ENCODE measurements around the gene BEGAIN.

BEGAIN gene

DNA sequence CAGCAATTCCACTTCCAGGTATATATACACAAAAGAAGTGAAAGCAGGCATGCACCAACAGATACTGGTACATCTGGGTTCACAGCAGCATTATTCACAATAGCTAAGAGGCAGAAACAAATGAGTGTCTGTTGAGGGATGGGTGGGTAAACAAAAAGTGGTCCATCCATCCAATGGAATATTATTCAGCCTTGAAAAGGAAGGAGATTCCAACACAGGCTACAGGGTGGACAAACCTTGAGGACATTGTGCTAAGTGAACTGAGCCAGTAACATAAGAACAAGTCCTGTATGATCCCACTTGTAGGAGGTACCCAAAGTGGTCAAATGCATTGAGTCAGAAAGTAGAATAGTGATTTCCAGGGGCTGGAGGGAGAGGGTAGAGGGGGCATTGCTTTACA lies 27.6 kb upstream of the BEGAIN start:
- no peak for DNase-seq

DNA sequence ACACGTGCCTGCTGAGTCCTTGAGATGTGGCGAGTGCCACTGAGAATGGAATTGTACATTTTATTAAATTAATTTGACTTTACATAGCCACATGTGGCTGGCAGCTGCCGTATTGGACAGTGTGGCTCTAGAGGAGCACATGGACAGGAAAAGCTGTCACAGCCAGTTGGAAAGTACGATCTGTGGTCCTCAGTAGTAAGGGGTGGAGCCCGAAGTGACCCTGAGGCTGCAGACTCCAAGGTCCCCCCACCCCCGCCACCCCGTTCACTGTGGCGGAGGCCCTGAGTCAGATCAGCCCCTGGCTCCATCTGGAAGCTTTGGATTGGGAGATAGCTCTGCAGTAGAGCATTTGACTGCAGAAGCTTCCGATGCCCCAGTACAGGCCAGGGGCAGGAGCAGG lies 25.8 kb upstream of the BEGAIN start:
- DNase-seq: no peak

DNA sequence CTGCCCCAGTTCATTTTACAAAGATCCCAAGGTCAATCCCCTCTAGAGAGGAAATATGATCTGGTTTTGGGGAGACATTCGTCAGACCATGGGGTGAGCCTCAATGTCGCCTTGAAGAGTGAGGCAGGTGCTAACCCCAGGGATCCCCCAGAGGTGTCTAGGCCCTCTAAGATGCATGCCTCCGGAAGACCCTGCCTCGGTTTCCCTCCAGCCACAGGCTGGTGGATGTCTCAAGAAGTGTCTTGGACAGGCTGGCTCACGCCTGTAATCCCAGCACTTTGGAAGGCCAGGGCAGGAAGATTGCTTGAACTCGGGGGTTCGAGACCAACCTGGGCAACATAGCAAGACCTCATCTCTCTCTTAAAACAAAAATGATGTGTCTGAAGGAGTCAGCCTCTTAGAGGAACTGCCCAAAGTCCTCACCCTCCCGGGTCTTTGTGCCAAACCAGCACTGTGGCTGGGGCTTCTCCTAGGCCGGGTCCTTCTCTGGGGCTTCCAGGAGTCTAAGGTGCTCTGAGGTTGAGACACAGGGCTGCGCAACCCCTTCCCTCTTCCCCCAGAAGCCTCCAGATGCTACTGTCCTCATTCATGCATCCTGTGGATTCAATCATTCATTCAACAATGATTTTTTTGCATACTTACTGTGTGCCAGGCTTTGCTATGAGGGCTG lies 24.7 kb upstream of the BEGAIN start:
- no peak for DNase-seq

DNA sequence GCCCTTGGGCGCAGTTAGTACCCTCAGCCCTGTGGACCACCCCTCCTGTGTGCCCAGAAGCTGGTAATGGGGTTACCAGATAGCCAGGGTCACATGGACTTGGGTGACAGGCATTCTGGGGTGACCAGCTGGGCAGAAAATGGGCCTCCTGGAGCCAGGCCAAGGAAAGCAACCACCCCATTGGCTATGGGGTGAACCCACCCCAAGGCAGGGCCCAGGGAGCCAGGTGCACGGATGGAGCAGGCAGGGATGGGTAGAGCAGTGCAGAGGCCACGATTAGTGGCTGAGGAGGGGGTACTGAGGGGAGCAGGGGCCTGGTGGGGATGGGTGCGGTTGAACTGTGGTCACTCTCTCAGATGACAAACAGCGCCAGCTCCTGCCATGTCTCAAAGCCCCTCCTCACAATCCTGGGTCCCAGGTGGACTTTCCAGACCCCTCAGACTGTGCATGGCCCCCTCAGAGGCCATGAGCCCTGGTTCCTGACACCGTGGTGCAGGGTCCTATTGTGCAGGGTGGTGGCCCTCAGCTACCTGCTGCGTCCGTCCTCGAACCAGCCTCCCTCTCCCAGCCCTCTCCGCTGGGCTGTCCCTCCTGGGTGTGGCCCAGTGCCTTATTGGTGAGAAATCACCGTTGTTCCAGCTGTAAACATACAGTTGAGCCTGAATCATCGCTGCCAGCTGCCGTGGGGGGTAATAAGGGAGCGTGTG lies 23.4 kb upstream of the BEGAIN start:
- no peak for DNase-seq

DNA sequence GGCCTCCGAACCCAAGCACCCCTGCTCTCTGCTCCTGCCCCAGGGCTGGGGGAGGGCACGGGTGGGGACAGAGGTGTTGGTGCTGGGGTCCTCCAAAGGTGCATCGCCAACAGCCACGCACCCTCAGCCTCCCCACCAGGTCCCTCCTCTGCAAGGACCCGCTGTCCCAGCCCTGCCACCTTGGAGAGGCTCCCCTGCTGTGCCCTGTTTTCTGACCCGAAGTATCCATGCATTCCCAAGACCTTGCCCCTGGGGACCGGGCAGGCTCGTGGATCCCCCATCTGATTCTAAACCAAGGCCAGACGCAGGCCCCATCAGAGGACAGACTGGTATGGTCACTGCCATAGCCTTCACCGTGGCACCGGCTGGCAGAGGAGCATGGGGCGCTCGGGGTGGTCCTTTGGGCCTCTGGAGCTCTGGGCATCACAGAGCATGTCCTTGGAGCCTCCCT lies 22.7 kb upstream of the BEGAIN start:
- DNase-seq: no peak

DNA sequence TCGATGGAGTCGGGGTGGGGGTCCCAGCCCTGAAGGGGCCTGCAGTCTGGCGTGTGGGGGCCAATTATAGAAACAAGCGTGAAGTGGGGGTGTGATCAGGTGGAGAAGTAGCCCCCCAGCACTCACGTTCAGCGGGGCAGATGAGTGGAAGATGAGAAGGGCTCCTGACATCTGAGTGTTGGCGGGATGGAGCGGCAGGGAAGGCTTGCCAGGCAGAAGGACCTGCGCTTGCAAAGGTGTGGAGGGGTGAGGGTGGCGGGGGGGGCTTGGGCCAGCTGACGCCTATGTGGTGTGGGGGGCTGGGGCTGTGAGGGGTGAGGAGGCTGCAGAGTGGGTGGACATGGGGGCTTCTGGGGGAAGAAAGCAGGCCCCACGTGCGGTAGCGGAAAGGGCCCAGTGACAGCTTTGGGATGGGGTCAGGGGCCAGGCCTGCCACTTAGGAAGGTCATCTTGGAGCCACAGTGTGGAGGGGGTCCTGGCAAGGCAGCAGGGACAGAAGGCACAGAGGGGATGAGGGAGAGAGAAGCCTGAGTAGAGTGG lies 22.2 kb upstream of the BEGAIN start:
- no peak for DNase-seq

DNA sequence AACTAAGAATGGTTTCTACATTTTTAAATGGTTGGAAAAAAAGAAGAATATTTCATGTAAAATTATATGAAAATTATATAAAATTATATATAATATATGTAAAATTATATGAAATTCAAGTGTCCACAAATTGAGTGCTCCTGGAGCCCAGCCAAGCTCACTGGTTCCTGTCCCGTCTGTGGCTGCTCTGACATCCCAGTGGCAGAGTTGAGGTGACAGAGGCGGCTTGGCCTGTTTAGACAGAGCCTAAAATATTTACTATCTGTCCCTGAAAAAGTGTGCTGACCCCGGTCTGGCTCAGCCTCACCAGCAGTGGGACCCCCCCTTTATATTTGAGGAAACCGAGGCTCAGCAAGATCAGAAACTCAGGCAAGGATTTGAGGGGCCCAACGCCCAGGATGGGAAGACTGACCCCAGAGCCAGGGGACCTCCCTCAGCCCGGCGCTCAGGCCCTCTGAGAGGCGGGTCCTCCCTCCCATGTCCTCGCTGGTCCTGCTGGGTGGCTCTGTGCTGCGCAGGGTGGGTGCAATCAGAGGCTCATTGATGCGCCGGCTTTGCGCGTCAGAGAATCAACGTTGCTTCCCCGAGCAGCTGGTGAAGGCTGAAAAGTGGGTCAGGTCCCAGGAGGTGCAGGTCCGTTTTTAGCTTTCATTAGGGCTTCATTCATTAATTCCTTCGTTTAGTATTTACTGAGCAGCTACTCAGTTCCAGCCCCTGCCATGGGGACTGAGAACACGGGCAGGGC lies 21.5 kb upstream of the BEGAIN start:
- no peak for DNase-seq

DNA sequence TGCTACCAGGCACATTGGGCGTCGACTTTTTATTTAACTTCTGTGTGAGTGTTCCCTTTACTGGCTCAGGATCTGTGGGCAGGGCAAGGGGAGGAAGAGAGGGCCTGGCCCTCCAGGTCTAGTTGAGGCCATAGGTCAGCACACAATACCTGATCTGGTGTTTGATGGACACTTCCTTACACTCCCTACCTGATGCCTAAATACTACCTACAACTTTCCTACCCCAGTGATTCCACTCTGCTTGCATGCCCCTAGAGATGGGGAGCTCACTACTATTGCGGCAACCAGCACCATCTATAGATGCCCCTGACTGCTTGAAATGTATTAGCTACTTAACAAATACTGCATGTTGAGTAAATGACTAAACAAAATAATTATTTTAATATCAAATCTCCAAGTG lies 20.8 kb upstream of the BEGAIN start:
- DNase-seq: no peak

DNA sequence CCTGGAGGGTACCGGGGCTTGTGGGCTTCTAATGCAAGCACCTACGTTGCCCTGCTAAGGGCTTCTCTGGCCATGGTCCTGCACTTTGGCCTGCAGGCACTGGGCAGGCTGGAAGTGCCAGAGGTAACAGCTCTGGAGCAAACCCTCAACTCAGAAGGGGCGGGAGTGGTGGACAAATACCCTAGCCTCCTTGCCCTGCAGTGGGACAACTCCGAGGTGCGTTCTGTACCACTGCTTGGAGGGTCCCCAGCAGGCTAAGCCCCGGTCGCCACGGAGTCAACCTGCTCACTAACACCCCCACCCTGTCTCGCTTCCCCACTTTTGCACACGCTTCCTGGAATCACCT lies 20.4 kb upstream of the BEGAIN start:
- no peak for DNase-seq

DNA sequence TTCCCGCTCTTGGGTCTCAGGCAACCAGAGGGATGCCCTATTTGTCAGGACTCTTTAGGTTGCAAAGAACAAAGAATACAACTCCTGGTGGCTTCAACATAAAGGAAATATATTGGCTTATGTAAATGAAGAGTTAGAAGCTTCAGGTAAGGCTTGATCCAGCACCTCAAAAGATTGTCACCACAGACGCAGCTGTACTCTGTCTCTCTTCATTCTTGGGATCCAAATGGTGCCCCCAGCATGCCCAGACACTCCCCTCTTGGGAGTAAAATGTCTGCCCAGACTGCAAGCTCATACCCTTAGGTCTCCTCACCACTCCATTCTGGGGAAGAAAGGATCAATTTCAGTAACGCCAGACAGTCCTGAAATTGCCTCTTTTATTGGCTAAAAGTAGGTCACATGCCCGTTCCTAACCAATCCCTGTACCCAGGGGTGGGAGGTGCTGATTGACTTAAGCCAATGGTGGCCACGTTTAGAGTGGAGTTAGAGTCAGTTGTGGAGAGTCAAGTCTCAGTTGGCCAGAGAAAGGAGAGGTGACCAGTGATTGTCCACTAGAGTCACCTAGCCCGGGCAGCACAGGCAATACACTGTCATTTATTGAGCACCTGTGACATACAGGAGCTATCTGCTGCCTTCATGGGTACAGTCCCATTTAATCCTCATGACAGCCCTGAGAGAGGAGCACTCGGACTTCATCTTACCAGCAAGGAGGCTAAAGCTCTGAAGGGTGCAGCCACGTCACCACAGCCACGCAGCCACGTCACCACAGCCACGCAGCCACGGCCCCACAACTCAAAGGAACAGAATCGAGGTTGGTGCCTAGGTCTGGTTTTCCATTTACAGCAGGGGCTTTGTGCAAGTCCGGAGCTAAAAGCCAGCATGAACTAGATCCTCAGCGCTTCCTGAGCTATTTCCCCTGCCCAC lies 19.7 kb upstream of the BEGAIN start:
- DNase-seq: no peak

DNA sequence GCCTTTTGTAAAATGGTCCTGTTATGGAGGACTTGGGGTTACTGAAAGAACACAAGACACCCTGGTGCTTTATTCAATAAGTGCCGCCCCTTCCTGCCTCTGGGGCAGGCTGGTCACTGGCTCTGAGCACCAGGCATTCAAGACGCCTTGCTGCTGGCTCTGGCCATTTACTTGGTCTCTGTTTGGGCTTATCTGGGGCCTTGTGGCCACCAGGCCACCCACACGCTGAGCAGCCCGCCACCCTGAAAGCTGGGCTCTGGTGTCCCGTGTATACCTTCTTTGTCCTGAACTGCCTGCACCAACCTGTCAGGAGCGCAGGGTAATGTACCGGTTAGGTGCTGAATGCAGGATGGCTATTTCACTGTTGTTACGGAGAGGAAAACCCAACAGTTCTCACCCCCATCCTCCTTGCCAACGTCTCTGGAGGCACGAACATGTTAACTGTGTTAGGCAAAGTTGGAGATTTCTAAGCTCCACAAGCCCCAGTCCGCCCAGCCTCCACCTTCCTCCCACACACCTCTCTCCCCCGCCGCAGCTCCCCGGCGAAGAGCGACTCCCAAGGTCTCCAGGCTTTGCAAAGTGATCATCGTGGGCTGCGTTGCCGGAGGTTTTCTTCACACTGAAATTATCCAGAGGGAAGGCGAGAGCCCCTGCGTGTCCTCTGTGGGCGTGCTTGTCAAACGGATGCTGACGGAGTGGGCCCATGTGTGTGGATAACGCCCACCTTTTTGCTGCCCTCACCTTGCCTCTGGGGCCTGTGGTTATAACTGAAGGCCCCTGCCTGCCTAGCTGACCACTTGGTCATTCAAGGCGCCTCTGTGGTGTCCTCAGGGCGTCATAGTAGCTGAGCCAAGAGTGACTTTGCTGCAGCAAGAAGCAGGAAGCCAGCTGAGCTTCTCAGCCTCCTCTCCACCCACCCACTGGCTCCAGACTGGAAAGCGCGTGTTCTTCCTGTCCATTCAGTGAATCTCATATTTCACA lies 18.8 kb upstream of the BEGAIN start:
- DNase-seq: peak; percentile 35

DNA sequence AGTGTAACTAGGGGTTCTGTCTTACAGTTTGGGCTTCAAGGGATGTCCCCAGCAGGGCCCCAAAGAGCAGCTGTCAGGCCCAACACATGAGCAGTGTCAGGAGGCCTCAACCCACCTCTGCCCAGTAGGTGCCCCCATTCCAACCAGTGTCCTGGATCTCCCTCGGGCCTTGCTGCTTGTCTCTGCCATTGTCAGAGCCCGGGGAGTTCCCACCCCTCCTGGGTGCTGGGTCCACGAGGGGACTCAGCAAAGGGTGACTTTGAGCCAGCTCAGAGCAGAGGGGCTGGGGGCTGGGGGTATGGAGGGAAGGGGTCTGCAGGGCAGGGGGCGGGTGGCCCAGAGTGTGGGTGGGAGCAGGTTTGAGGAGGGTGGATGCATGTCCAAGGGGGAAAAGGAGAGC lies 18.0 kb upstream of the BEGAIN start:
- DNase-seq: no peak

DNA sequence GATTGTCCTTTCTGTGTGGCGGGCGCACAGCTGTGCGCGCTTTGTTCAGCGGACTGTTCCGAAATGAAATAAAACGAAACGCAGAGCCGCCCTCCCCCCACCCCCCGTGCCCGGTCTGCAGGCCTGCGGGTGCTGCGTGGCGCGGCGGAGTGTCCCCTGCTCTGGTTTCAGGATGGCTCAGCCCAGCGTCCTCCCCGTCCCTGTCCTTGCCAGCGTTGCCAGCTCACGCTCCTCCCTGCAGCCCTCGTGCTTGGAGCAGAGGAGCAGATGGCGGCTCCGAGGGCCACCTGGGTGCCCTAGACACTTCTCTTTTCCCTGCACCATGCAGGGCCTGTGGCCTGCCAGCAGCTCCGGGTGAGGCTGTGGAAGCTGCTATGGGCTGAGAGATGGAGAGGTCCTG lies 17.5 kb upstream of the BEGAIN start:
- no peak for DNase-seq

DNA sequence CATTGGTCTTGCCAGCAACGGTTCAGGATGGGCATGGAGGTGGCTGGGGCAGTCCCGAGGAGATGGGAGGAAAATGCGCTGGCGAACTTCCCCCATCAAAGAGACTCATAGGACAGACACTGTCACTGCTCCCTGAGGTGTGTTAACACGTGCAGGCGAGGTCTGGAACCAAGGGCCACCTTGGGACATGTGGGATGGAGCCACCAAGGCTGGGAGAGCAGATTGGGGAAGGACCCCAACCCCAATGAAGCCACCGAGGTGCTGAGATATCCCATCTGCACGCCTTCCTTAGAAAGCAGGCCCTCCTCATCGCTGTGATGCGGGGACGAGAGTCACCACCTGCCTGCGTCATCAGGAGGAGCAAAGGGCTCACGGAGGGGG lies 16.9 kb upstream of the BEGAIN start:
- DNase-seq: no peak

DNA sequence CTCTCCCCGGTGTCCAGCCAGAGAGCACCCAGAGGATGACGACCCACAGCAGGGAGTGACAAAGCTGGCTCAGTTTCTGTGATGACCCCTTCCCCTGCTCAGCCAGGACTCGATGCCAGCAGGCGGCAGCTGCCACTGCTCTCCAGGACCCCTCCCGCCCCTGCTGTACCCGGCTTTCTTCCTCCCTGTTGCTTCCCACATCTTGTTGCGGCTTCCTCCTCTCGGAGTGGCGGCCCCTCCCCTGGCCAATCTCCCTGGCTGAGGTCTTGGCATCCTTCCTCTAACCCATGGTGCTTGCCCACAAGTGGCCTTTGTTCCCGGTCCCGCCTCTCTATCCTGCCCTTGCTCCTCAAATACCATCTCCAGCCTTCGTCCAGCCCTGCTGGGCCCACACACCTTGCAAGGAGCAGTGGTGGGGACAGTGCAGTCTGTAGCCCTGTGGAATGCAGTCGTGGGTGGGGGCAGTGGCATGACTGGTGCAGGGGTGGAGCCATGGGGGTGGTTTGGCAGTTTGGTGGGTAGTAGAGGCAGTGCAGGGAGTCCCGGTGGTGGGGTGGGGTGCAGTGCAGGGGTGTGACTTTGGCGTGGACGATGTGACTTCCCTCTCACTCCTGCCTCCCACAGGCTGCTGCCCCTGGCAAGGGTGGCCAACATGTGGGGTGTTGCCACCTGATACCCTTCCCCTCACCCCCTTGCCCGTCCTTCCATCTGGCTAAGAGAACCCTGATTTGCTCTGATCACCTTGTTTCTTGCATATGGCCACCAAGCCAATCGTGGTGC lies 16.3 kb upstream of the BEGAIN start:
- DNase-seq: no peak

DNA sequence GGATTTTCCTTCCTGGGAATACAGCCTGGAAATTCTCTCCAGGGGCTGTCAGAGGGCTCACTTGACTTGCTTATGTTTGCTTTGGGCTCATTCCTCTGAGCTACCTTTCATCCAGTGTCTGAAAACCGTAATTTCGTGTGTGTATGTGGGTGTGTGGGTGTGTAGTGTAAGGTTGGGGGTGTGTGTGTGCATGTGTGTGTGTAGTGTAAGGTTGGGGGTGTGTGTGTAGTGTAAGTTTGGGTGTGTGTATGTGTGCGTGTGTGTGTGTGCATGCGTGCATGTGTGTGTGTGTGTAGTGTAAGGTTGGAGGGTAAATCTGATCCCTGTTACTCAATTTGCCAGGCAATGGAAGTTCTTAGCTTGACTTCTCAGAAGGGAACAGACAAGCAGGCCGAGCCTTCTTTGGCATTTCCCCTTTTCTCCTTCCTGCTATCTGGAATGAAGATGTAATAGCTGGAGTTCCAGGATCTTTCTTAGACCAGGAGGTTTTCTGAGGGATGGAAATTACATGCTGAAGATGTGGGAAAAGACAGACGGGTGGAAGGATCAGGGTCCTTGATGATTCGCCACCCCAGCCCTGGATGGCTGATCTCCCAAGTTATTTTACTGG lies 15.5 kb upstream of the BEGAIN start:
- no peak for DNase-seq

DNA sequence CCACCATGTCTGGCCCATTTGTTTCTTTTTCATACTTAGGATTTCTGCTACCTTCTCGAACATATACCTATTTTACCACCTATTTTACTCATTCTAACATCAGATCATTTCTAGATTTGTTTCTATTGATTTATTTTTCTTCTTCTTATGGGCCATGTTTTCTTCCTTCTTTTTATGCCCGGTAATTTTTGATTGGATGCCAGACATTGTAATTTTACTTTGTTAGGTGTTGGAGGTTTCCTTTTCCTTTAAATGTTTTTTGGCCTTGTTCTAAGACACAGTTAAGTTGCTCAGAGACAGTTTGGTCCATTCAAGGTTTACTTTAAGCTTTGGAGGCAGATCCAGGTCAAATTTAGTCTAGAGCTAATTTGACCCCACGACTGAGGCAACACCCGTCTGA lies 14.7 kb upstream of the BEGAIN start:
- DNase-seq: no peak

DNA sequence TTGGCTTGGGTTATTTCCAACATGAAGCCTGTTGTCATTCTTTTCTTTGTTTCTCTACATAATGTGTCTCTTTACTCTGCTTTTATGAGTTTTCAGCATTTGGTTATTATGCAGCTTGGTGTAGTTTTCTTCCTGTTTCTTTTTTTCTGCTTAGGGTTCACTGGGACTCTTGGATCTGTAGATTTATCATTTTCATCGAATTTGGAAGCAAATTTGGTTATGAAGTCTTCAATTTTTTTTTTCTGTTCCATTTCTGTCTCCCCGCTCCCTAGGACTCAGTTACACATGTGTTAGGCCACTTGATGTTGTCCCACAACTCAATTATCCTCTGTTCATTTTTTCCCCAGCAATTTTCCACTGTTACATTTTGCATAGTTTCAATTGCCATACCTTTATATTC lies 13.8 kb upstream of the BEGAIN start:
- no peak for DNase-seq

DNA sequence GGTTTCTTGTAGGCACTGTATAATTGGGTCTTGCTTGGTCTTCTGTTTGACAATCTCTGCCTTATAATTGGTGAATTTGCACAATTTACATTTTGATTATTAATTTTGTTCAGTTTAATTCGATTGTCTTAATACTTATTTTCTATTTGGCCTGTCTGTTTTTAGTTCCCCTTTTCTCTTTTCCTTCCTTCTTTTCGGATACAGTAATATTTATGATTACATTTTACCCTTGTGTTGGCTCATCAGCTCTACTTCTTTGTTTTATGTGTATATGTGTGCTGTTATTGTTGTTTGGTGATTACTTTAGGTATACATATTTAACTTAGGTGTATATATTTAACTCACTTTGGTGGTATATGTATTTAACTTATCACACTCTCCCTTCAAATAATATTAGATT lies 12.8 kb upstream of the BEGAIN start:
- DNase-seq: no peak

DNA sequence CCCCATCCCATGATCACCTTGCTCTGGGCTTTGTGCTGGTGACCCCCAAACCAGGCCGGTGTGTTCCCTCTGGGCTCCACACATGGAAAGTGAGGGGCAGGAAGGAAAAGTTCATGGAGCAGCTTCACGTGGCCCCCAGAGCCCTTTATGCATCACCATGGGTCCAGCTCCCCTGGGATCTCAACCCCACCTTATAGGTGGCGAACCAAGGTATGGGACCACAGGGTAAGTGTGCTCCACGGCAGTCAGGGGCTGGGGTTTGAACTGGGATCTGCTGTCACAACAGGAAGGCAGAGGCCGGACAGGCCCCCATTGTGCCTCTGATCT lies 7.4 kb upstream of the BEGAIN start:
- no peak for DNase-seq

Measured in DMS153 (cell line).